GM12892 (cell line): ENCODE data around the gene SBK1.

ENCODE experiments used
- POLR2A ChIP-seq: IDR thresholded peaks from 2 replicates; pipeline ENCODE4 v1.6.1; 2011; ENCODE audit warnings: low read depth, low read length, control low read depth
- POLR2AphosphoS5 ChIP-seq: IDR thresholded peaks from 2 replicates; pipeline ENCODE4 v1.6.1; 2011; ENCODE audit warnings: low read depth, low read length, control low read depth

GRCh38 chr16:28311413-28311812 is 19.1 kb downstream of the SBK1 start:
- no peak for TF ChIP-seq POLR2A
- no peak for TF ChIP-seq POLR2AphosphoS5
